Measurements from ENCODE around the gene SAMD8. TPM values are rescaled to one million over a fixed set of nuclear protein-coding genes. Genes with fewer than 3 reads are reported as not detected.
"Not testable (repeated sequence)": the region's sequence is repeated elsewhere in the genome, so short reads cannot be mapped to it uniquely, and the experiment has no call there.

The SAMD8 gene
- total RNA-seq, 3 donors from 2014 or later = 12.1 to 26.6 (median 13.6) TPM

GRCh38 chr10:75205908-75206307 is 94.5 kb downstream of the SAMD8 start:
- TF ChIP-seq, protein P1, sequence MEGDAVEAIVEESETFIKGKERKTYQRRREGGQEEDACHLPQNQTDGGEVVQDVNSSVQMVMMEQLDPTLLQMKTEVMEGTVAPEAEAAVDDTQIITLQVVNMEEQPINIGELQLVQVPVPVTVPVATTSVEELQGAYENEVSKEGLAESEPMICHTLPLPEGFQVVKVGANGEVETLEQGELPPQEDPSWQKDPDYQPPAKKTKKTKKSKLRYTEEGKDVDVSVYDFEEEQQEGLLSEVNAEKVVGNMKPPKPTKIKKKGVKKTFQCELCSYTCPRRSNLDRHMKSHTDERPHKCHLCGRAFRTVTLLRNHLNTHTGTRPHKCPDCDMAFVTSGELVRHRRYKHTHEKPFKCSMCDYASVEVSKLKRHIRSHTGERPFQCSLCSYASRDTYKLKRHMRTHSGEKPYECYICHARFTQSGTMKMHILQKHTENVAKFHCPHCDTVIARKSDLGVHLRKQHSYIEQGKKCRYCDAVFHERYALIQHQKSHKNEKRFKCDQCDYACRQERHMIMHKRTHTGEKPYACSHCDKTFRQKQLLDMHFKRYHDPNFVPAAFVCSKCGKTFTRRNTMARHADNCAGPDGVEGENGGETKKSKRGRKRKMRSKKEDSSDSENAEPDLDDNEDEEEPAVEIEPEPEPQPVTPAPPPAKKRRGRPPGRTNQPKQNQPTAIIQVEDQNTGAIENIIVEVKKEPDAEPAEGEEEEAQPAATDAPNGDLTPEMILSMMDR (IDR thresholded peaks at IDR 0.05) = no peak
- no peaks in the 10 kb centered on the region for H3K36me3 ChIP-seq (ENCODE audit: low read depth)
- intact Hi-C loops (cut with DNase I, micrococcal nuclease) = no loop called here
- no peak for ATAC-seq
- DNase-seq = no peak
- no peaks in the 10 kb centered on the region for H3K9me3 ChIP-seq
- H3K4me3 ChIP-seq = no peak overlapping the region
- no peaks in the 10 kb centered on the region for H3K4me1 ChIP-seq (ENCODE audit: low read depth)

- H3K36me3 ChIP-seq (ENCODE audit: low read depth); intact Hi-C loops (cut with DNase I, micrococcal nuclease); DNase-seq; ATAC-seq; H3K9me3 ChIP-seq; H3K4me3 ChIP-seq; H3K4me1 ChIP-seq (ENCODE audit: low read depth): not testable (repeated sequence)
These were observed 95.2 kb downstream of the SAMD8 start for GRCh38 chr10:75206638-75207037.

GRCh38 chr10:75207079-75207856 is 95.8 kb downstream of the SAMD8 start:
- intact Hi-C loops (cut with DNase I, micrococcal nuclease) = no loop called here
- H3K36me3 ChIP-seq (ENCODE audit: low read depth) = no peaks in the 10 kb centered on the region
- no peaks in the 10 kb centered on the region for H3K9me3 ChIP-seq
- TF ChIP-seq, protein P1 (IDR thresholded peaks at IDR 0.05) = no peak
- peaks cover 7% of the 10 kb centered on the region for H3K4me1 ChIP-seq (ENCODE audit: low read depth)
- H3K4me3 ChIP-seq = no peak overlapping the region
- no peak for DNase-seq
- no peak for ATAC-seq

- DNase-seq (no peak), ATAC-seq (no peak)
- Histone ChIP-seq H3K9me3 (no peaks in the 10 kb centered on the region), H3K36me3 (ENCODE audit: low read depth) (no peaks in the 10 kb centered on the region), H3K4me1 (ENCODE audit: low read depth) (peaks cover 13% of the 10 kb centered on the region), H3K4me3 (no peak overlapping the region)
- intact Hi-C loops (cut with DNase I, micrococcal nuclease) = no loop called here
- TF ChIP-seq, protein P1 (IDR thresholded peaks at IDR 0.05) = no peak
These were observed 96.3 kb downstream of the SAMD8 start for GRCh38 chr10:75207857-75208144.

DNA sequence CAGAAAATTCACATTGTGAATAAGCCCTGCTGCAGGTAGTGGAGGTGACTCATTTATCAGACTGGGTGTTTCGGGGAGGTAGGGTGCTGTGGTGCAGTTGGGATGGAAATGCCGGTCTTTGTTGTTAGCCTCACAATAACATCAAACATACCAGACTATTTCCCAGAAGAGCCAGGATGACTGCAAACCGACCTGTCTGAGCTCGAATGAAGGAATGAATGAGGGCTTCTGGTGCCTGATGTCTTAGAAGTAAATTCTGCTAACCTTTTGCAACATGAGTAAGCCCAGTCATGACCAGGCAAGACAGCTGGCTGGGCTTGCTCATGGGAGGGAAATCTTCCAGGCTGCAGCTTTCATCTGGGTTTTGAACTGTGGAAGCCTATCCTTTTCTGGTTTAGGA is 96.7 kb downstream of the SAMD8 start:
- Histone ChIP-seq H3K36me3 (ENCODE audit: low read depth) (no peaks in the 10 kb centered on the region), H3K9me3 (no peaks in the 10 kb centered on the region), H3K4me3 (no peak overlapping the region), H3K4me1 (ENCODE audit: low read depth) (peaks cover 17% of the 10 kb centered on the region)
- ATAC-seq (no peak), DNase-seq (no peak)
- intact Hi-C loops (cut with DNase I, micrococcal nuclease) = no loop called here
- TF ChIP-seq, protein P1 (IDR thresholded peaks at IDR 0.05) = no peak

GRCh38 chr10:75209086-75209920 is 97.8 kb downstream of the SAMD8 start:
- intact Hi-C loops (cut with DNase I, micrococcal nuclease) = no loop called here
- Histone ChIP-seq H3K4me3 (no peak overlapping the region), H3K9me3 (no peaks in the 10 kb centered on the region), H3K36me3 (ENCODE audit: low read depth) (no peaks in the 10 kb centered on the region), H3K4me1 (ENCODE audit: low read depth) (peaks cover 17% of the 10 kb centered on the region)
- ATAC-seq (no peak), DNase-seq (peak in 2 of 3 donors; percentile 35 to 58)
- TF ChIP-seq, protein P1 (IDR thresholded peaks at IDR 0.05) = no peak

Data from mucosa of descending colon (tissue), 3 donors.